ENCODE results near the gene PLA1A.

DNA sequence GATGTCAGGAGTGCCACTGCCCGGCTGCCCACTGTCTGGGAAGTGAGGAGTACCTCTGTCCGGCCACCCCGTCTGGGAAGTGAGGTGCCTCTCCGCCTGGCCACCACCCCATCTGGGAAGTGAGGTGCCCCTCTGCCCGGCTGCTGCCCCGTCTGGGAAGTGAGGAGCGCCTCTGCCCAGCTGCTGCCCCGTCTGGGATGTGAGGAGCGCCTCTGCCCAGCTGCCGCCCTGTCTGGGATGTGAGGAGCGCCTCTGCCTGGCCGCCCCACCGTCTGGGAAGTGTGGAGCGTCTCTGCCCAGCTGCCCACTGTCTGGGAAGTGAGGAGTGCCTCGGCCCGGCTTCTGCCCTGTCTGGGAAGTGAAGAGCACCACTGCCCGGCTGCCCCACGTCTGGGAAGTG, 76.2 kb downstream of the PLA1A start:
- TF ChIP-seq POLR2AphosphoS5 (IDR thresholded peaks at IDR 0.05; ENCODE audit: low read depth, low read length), result no peak
- TF ChIP-seq MXI1 (IDR thresholded peaks at IDR 0.05; ENCODE audit: low read depth, low read length), result no peak
- TF ChIP-seq, protein P1, sequence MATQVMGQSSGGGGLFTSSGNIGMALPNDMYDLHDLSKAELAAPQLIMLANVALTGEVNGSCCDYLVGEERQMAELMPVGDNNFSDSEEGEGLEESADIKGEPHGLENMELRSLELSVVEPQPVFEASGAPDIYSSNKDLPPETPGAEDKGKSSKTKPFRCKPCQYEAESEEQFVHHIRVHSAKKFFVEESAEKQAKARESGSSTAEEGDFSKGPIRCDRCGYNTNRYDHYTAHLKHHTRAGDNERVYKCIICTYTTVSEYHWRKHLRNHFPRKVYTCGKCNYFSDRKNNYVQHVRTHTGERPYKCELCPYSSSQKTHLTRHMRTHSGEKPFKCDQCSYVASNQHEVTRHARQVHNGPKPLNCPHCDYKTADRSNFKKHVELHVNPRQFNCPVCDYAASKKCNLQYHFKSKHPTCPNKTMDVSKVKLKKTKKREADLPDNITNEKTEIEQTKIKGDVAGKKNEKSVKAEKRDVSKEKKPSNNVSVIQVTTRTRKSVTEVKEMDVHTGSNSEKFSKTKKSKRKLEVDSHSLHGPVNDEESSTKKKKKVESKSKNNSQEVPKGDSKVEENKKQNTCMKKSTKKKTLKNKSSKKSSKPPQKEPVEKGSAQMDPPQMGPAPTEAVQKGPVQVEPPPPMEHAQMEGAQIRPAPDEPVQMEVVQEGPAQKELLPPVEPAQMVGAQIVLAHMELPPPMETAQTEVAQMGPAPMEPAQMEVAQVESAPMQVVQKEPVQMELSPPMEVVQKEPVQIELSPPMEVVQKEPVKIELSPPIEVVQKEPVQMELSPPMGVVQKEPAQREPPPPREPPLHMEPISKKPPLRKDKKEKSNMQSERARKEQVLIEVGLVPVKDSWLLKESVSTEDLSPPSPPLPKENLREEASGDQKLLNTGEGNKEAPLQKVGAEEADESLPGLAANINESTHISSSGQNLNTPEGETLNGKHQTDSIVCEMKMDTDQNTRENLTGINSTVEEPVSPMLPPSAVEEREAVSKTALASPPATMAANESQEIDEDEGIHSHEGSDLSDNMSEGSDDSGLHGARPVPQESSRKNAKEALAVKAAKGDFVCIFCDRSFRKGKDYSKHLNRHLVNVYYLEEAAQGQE (IDR thresholded peaks at IDR 0.05; ENCODE audit: low read depth, low read length), result no peak
- TF ChIP-seq EP300 (IDR thresholded peaks at IDR 0.05; ENCODE audit: borderline replicate concordance in 1 of 2, low read depth in 1 of 2, low read length in 1 of 2), result no peak
- TF ChIP-seq RAD21 (IDR thresholded peaks at IDR 0.05; ENCODE audit: low read length), result no peak
- no peak for TF ChIP-seq NRF1 (IDR thresholded peaks at IDR 0.05; ENCODE audit: low read depth, low read length)
- TF ChIP-seq, protein P2, sequence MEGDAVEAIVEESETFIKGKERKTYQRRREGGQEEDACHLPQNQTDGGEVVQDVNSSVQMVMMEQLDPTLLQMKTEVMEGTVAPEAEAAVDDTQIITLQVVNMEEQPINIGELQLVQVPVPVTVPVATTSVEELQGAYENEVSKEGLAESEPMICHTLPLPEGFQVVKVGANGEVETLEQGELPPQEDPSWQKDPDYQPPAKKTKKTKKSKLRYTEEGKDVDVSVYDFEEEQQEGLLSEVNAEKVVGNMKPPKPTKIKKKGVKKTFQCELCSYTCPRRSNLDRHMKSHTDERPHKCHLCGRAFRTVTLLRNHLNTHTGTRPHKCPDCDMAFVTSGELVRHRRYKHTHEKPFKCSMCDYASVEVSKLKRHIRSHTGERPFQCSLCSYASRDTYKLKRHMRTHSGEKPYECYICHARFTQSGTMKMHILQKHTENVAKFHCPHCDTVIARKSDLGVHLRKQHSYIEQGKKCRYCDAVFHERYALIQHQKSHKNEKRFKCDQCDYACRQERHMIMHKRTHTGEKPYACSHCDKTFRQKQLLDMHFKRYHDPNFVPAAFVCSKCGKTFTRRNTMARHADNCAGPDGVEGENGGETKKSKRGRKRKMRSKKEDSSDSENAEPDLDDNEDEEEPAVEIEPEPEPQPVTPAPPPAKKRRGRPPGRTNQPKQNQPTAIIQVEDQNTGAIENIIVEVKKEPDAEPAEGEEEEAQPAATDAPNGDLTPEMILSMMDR (IDR thresholded peaks at IDR 0.05), result no peak
- no peak for TF ChIP-seq EZH2phosphoT487 (IDR thresholded peaks at IDR 0.05; ENCODE audit: borderline replicate concordance, low read depth)
- TF ChIP-seq RFX5 (IDR thresholded peaks at IDR 0.05; ENCODE audit: low read length), result no peak
- TF ChIP-seq FOXM1 (IDR thresholded peaks at IDR 0.05; ENCODE audit: low read depth), result no peak
- TF ChIP-seq SMC3 (IDR thresholded peaks at IDR 0.05; ENCODE audit: low read depth, low read length), result no peak
